ENCODE data around the gene PSG1.
"Not testable (repeated sequence)": the region's sequence is repeated elsewhere in the genome, so short reads cannot be mapped to it uniquely, and the experiment has no call there.

The PSG1 gene

DNA sequence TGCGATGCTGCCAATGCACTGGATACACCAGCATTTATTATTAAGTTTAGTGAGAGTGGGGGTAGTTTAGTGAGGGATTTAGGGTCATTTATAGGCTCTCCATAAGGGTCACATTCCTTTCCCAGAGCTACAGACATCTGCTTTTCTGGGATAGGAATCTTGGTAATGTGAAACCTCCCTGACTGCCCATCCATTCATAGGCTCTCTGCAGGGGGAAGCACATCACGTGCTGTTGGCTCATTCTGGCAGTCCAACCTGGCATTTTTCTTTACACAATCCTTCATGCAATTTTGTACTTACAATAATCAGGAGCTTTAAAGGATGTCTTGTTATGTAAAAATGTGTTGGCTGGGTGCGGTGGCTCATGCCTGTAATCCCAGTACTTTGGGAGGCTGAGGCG lies 21.0 kb upstream of the PSG1 start:
- not testable (repeated sequence) for H2AFZ ChIP-seq (ENCODE audit: low read depth, low read length); H3K27me3 ChIP-seq (ENCODE audit: insufficient read depth, low read length); H3K4me1 ChIP-seq (ENCODE audit: insufficient read depth, low read length); H3K36me3 ChIP-seq (ENCODE audit: insufficient read depth, low read length); H3K4me3 ChIP-seq (ENCODE audit: low read length); H3K9me3 ChIP-seq (ENCODE audit: low read length)

DNA sequence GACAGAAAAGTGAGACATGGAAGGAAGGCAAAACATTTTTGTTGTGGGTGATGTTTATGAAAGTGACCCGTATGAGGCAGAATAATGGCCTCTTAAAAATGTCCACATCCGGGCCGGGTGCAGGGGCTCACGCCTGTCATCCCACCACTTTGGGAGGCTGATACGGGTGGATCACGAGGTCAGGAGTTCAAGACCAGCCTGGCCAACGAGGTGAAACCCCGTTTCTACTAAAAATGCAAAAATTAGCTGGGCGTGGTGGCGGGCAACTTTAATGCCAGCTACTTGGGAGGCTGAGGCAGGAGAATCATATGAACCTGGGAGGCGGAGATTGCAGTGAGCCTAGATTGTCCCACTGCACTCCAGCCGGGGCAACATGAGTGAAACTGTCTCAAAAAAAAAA lies 20.2 kb upstream of the PSG1 start:
- H3K27me3 ChIP-seq (ENCODE audit: insufficient read depth, low read length); H3K9me3 ChIP-seq (ENCODE audit: low read length); H3K4me3 ChIP-seq (ENCODE audit: low read length); H3K36me3 ChIP-seq (ENCODE audit: insufficient read depth, low read length); H2AFZ ChIP-seq (ENCODE audit: low read depth, low read length); H3K4me1 ChIP-seq (ENCODE audit: insufficient read depth, low read length): not testable (repeated sequence)

DNA sequence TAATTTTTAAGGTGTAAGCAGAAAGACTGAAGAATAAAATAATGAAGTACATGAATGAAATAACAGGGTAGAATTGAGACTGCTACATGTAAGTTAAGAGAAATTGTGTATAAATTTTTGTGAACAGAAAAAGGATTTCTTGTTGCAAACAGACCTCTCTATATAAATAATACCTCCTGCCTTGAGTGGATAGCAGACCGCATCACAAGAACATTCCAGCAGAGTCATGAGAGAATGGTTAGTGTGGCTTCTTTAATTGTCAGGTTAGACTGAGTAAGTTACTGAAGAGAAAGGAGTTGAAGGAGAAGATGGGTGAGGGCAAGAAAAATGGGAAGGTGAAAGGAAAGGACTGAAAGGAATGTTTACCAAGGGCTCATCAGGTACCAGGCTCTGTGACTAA lies 19.6 kb upstream of the PSG1 start:
- not testable (repeated sequence) for H3K9me3 ChIP-seq (ENCODE audit: low read length); H3K36me3 ChIP-seq (ENCODE audit: insufficient read depth, low read length); H2AFZ ChIP-seq (ENCODE audit: low read depth, low read length); H3K4me3 ChIP-seq (ENCODE audit: low read length); H3K4me1 ChIP-seq (ENCODE audit: insufficient read depth, low read length); H3K27me3 ChIP-seq (ENCODE audit: insufficient read depth, low read length)

- H3K36me3 ChIP-seq (ENCODE audit: insufficient read depth, low read length); H3K27me3 ChIP-seq (ENCODE audit: insufficient read depth, low read length); H3K9me3 ChIP-seq (ENCODE audit: low read length); H3K4me1 ChIP-seq (ENCODE audit: insufficient read depth, low read length); H2AFZ ChIP-seq (ENCODE audit: low read depth, low read length); H3K4me3 ChIP-seq (ENCODE audit: low read length): not testable (repeated sequence)
Measured at GRCh38 chr19:42898656-42899055, 19.1 kb upstream of the PSG1 start.

GRCh38 chr19:42897729-42898128 lies 18.2 kb upstream of the PSG1 start:
- not testable (repeated sequence) for H3K36me3 ChIP-seq (ENCODE audit: insufficient read depth, low read length); H3K4me3 ChIP-seq (ENCODE audit: low read length); H3K9me3 ChIP-seq (ENCODE audit: low read length); H3K27me3 ChIP-seq (ENCODE audit: insufficient read depth, low read length); H3K4me1 ChIP-seq (ENCODE audit: insufficient read depth, low read length); H2AFZ ChIP-seq (ENCODE audit: low read depth, low read length)

- H3K4me3 ChIP-seq (ENCODE audit: low read length); H3K36me3 ChIP-seq (ENCODE audit: insufficient read depth, low read length); H2AFZ ChIP-seq (ENCODE audit: low read depth, low read length); H3K4me1 ChIP-seq (ENCODE audit: insufficient read depth, low read length); H3K27me3 ChIP-seq (ENCODE audit: insufficient read depth, low read length); H3K9me3 ChIP-seq (ENCODE audit: low read length): not testable (repeated sequence)
Measured at GRCh38 chr19:42890446-42890845, 10.9 kb upstream of the PSG1 start.

- H3K4me1 ChIP-seq (ENCODE audit: insufficient read depth, low read length); H3K36me3 ChIP-seq (ENCODE audit: insufficient read depth, low read length): not testable (repeated sequence)
Measured at GRCh38 chr19:42887876-42888445, 8.4 kb upstream of the PSG1 start.

DNA sequence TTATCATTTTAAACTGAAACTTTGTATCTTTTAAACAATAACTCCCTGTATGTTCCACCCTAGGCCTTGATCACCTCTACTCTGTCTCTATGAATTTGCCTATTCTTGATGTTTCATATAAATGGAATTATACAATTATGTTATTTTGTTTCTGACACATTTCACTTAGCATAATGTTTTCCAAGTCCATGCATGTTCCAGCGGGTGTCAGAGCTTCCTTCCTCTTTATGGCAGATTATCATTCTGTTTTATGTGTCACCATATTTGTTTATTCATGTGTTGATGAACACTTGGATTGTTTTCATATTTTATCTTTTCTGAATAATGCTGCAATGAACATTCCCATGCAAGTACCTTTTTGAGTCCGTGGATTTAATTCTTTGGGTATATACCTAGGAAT lies 3.2 kb upstream of the PSG1 start:
- H3K36me3 ChIP-seq (ENCODE audit: insufficient read depth, low read length); H3K27me3 ChIP-seq (ENCODE audit: insufficient read depth, low read length); H3K4me1 ChIP-seq (ENCODE audit: insufficient read depth, low read length); H3K9me3 ChIP-seq (ENCODE audit: low read length); H3K4me3 ChIP-seq (ENCODE audit: low read length); H2AFZ ChIP-seq (ENCODE audit: low read depth, low read length): not testable (repeated sequence)

More at GRCh38 chr19:42887876-42888445, 8.4 kb upstream of the PSG1 start:
- not testable (repeated sequence) for H2AFZ ChIP-seq (ENCODE audit: low read depth, low read length); H3K4me3 ChIP-seq (ENCODE audit: low read length); H3K9me3 ChIP-seq (ENCODE audit: low read length); H3K27me3 ChIP-seq (ENCODE audit: insufficient read depth, low read length)

DNA sequence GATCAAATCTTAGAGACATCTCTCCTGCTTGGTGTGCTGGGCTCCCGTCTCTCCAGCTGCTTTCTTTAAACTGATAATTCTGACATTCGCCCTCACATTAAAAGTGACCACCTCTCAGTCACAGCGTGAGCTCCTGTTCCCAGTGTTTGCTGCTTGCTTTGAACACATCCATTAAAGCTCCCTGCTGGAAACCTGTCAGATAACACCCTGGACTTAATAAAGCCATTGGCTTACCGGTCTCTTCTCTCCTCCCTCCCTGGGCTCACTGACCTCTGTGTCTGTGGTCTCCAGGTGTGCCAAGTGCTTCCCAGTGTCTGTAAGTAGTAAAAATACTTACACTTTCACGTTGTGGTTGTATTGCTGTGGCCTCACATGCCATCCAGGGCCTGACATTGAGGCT lies 2.5 kb upstream of the PSG1 start:
- not testable (repeated sequence) for H3K4me1 ChIP-seq (ENCODE audit: insufficient read depth, low read length); H3K27me3 ChIP-seq (ENCODE audit: insufficient read depth, low read length); H3K36me3 ChIP-seq (ENCODE audit: insufficient read depth, low read length); H2AFZ ChIP-seq (ENCODE audit: low read depth, low read length); H3K9me3 ChIP-seq (ENCODE audit: low read length); H3K4me3 ChIP-seq (ENCODE audit: low read length)

DNA sequence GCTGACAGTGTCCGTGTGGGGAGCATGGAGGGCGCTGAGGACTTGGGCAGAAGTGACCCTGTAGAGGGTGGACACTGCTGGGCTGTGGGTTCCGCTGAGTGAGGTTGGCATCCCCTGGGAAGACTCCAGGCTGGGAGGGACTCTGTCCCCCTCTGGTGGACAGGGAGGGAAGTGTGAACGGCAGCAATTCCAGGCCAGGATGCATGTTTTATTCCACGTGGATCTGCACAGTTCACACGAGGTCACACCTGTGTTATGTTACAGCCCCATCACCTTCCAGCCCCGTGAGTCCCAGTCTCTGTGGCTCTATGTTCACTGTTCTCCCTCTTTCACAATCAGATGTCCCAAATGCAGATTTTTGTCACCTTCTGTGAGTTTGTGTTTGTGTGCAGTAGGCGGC lies 1.8 kb upstream of the PSG1 start:
- H3K9me3 ChIP-seq (ENCODE audit: low read length); H2AFZ ChIP-seq (ENCODE audit: low read depth, low read length); H3K4me3 ChIP-seq (ENCODE audit: low read length); H3K27me3 ChIP-seq (ENCODE audit: insufficient read depth, low read length); H3K36me3 ChIP-seq (ENCODE audit: insufficient read depth, low read length); H3K4me1 ChIP-seq (ENCODE audit: insufficient read depth, low read length): not testable (repeated sequence)

DNA sequence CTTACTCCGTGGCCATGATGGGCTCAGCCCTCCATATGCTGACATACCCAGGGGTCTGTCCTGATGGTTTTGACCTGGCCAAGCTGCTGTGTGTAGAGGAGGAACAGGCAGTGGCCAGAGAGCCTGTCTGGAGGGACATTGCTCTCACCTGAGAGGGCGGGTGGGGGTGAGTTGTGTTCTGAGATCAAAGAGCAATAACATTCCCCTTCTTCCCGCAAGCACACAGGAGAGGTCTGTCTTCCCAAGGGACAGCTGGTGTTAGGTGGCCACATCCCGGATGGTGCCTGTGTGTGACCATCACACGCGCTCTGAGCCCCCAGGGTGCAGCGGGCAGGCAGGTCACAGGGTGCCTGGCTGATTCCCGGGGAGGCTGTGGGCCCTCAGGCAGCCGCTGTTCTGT lies 1.1 kb upstream of the PSG1 start:
- H3K27me3 ChIP-seq (ENCODE audit: insufficient read depth, low read length); H3K4me1 ChIP-seq (ENCODE audit: insufficient read depth, low read length); H3K36me3 ChIP-seq (ENCODE audit: insufficient read depth, low read length); H3K4me3 ChIP-seq (ENCODE audit: low read length); H2AFZ ChIP-seq (ENCODE audit: low read depth, low read length); H3K9me3 ChIP-seq (ENCODE audit: low read length): not testable (repeated sequence)

DNA sequence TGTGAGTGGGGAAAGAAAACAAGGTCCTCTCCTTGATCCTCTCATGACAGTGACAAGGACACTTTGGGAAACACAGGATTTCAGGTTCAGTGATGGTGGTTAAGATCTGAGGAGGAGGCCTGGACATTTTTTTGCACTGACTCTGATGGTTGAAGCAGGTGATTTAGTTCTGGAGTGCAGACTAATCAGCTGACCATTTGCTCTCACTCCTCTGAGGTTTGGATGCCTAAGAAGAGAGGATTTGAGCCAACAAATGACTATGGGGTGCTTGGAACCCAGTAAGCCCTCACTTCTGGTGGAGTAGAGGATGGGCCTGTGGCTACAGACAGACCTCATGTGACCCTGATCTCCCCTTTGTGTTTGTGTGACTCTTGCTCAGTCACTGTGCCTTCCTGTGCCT lies 2.9 kb downstream of the PSG1 start:
- not testable (repeated sequence) for H2AFZ ChIP-seq (ENCODE audit: low read depth, low read length); H3K9me3 ChIP-seq (ENCODE audit: low read length); H3K4me1 ChIP-seq (ENCODE audit: insufficient read depth, low read length); H3K4me3 ChIP-seq (ENCODE audit: low read length); H3K36me3 ChIP-seq (ENCODE audit: insufficient read depth, low read length); H3K27me3 ChIP-seq (ENCODE audit: insufficient read depth, low read length)

GRCh38 chr19:42875881-42876280 lies 3.6 kb downstream of the PSG1 start:
- not testable (repeated sequence) for H2AFZ ChIP-seq (ENCODE audit: low read depth, low read length); H3K4me3 ChIP-seq (ENCODE audit: low read length); H3K36me3 ChIP-seq (ENCODE audit: insufficient read depth, low read length); H3K9me3 ChIP-seq (ENCODE audit: low read length); H3K27me3 ChIP-seq (ENCODE audit: insufficient read depth, low read length); H3K4me1 ChIP-seq (ENCODE audit: insufficient read depth, low read length)

GRCh38 chr19:42874901-42875813 lies 4.4 kb downstream of the PSG1 start:
- H2AFZ ChIP-seq (ENCODE audit: low read depth, low read length); H3K4me3 ChIP-seq (ENCODE audit: low read length); H3K9me3 ChIP-seq (ENCODE audit: low read length); H3K36me3 ChIP-seq (ENCODE audit: insufficient read depth, low read length); H3K27me3 ChIP-seq (ENCODE audit: insufficient read depth, low read length); H3K4me1 ChIP-seq (ENCODE audit: insufficient read depth, low read length): not testable (repeated sequence)

All from neuron (in vitro differentiated cells).